ENCODE data around the gene TIMM22.

Gene TIMM22

DNA sequence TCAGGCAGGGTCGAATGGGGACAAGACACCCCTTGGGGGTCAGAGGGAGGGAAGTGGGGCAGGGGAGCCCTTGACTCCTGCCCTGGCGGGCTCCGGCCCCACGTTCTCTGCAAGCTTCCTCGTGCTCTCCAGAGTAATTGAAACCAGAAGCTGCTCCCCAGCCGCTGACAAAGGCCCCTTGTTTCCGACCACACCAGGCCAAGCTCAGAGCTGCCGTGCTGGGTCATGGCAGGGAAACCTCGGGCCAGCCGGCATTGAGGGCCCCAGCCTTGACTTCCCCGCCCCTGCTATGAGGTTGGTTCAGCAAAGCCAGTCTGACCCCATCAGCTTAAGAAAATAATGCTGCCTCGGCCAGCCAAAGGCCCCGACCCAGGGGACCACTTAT is 43.3 kb downstream of the TIMM22 start (continued):
- TF ChIP-seq, protein P1, sequence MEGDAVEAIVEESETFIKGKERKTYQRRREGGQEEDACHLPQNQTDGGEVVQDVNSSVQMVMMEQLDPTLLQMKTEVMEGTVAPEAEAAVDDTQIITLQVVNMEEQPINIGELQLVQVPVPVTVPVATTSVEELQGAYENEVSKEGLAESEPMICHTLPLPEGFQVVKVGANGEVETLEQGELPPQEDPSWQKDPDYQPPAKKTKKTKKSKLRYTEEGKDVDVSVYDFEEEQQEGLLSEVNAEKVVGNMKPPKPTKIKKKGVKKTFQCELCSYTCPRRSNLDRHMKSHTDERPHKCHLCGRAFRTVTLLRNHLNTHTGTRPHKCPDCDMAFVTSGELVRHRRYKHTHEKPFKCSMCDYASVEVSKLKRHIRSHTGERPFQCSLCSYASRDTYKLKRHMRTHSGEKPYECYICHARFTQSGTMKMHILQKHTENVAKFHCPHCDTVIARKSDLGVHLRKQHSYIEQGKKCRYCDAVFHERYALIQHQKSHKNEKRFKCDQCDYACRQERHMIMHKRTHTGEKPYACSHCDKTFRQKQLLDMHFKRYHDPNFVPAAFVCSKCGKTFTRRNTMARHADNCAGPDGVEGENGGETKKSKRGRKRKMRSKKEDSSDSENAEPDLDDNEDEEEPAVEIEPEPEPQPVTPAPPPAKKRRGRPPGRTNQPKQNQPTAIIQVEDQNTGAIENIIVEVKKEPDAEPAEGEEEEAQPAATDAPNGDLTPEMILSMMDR (tag by site-specific recombination; IDR thresholded peaks at IDR 0.05): no peak
- TF ChIP-seq ZNF423 (tag by site-specific recombination; IDR thresholded peaks at IDR 0.05) (no peak), KLF8 (tag by site-specific recombination; IDR thresholded peaks at IDR 0.05) (no peak), ZNF248 (tag by site-specific recombination; IDR thresholded peaks at IDR 0.05) (no peak), ZSCAN23 (tag by site-specific recombination; IDR thresholded peaks at IDR 0.05) (no peak), ZNF311 (tag by site-specific recombination; IDR thresholded peaks at IDR 0.05; ENCODE audit: borderline replicate concordance) (no peak), ZEB2 (tag by site-specific recombination; IDR thresholded peaks at IDR 0.05) (no peak)
- TF ChIP-seq, protein P2, sequence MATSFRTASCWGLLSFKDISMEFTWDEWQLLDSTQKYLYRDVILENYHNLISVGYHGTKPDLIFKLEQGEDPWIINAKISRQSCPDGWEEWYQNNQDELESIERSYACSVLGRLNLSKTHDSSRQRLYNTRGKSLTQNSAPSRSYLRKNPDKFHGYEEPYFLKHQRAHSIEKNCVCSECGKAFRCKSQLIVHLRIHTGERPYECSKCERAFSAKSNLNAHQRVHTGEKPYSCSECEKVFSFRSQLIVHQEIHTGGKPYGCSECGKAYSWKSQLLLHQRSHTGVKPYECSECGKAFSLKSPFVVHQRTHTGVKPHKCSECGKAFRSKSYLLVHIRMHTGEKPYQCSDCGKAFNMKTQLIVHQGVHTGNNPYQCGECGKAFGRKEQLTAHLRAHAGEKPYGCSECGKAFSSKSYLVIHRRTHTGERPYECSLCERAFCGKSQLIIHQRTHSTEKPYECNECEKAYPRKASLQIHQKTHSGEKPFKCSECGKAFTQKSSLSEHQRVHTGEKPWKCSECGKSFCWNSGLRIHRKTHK (tag by site-specific recombination; IDR thresholded peaks at IDR 0.05): no peak
- TF ChIP-seq, protein P3, sequence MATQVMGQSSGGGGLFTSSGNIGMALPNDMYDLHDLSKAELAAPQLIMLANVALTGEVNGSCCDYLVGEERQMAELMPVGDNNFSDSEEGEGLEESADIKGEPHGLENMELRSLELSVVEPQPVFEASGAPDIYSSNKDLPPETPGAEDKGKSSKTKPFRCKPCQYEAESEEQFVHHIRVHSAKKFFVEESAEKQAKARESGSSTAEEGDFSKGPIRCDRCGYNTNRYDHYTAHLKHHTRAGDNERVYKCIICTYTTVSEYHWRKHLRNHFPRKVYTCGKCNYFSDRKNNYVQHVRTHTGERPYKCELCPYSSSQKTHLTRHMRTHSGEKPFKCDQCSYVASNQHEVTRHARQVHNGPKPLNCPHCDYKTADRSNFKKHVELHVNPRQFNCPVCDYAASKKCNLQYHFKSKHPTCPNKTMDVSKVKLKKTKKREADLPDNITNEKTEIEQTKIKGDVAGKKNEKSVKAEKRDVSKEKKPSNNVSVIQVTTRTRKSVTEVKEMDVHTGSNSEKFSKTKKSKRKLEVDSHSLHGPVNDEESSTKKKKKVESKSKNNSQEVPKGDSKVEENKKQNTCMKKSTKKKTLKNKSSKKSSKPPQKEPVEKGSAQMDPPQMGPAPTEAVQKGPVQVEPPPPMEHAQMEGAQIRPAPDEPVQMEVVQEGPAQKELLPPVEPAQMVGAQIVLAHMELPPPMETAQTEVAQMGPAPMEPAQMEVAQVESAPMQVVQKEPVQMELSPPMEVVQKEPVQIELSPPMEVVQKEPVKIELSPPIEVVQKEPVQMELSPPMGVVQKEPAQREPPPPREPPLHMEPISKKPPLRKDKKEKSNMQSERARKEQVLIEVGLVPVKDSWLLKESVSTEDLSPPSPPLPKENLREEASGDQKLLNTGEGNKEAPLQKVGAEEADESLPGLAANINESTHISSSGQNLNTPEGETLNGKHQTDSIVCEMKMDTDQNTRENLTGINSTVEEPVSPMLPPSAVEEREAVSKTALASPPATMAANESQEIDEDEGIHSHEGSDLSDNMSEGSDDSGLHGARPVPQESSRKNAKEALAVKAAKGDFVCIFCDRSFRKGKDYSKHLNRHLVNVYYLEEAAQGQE (tag by site-specific recombination; IDR thresholded peaks at IDR 0.05): no peak

DNA sequence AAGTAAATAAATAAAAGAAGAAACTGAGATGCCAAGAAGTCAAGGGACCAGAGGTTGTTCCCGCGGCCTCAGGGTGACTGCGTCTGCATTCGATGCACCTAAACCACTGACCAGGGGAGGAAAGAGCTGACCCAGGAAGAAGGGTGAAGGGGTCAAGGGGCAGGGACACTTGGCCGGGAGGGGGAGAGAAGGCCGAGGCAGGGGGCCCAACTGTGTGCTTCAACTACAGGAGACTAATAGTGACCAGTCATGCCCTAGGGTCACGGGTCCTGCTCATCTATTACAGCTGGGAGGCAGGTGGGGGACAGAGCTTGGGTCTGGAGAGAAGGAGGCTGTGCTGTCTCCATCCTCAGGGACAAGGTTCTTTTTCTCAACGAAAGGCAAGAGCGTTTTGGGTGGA is 44.8 kb downstream of the TIMM22 start:
- ChIA-PET POLR2A (no interaction called here), CTCF (interaction anchor here (0.6 to 3.1 kb wide), 2 partner anchors 14 to 84 kb away, joined by 3 to 20 read pairs; no protein-coding TSS in a partner anchor)
- H3K4me3 ChIP-seq (ENCODE audit: low read depth, low read length): no peak overlapping the region

More for the DNA sequence above, 44.8 kb downstream of the TIMM22 start:
- H3K9me3 ChIP-seq (ENCODE audit: control insufficient read depth, insufficient read depth, low read depth, low read length): no peaks in the 10 kb centered on the region
- no peak overlapping the region for H3K27ac ChIP-seq (ENCODE audit: extremely low read depth, low read depth, low read length)
- H3K36me3 ChIP-seq (ENCODE audit: control insufficient read depth in 2 of 2, insufficient read depth in 1 of 2, low read length in 2 of 2): peaks cover 6 to 38% of the 10 kb centered on the region in 2 experiments
- TF ChIP-seq, protein P4, sequence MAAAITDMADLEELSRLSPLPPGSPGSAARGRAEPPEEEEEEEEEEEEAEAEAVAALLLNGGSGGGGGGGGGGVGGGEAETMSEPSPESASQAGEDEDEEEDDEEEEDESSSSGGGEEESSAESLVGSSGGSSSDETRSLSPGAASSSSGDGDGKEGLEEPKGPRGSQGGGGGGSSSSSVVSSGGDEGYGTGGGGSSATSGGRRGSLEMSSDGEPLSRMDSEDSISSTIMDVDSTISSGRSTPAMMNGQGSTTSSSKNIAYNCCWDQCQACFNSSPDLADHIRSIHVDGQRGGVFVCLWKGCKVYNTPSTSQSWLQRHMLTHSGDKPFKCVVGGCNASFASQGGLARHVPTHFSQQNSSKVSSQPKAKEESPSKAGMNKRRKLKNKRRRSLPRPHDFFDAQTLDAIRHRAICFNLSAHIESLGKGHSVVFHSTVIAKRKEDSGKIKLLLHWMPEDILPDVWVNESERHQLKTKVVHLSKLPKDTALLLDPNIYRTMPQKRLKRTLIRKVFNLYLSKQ (tag by site-specific recombination; IDR thresholded peaks at IDR 0.05; ENCODE audit: borderline replicate concordance): no peak
- TF ChIP-seq ZNF621 (tag by site-specific recombination; IDR thresholded peaks at IDR 0.05) (no peak), ZBTB21 (tag by site-specific recombination; IDR thresholded peaks at IDR 0.05) (no peak), ZSCAN16 (tag by site-specific recombination; IDR thresholded peaks at IDR 0.05) (no peak), MYNN (tag by site-specific recombination; IDR thresholded peaks at IDR 0.05; ENCODE audit: borderline replicate concordance) (no peak), HOXA7 (CRISPR knock-in tag; IDR thresholded peaks at IDR 0.05; ENCODE audit: borderline replicate concordance) (no peak), EGR2 (tag by site-specific recombination; IDR thresholded peaks at IDR 0.05; ENCODE audit: low read depth) (no peak), ZNF571 (tag by site-specific recombination; IDR thresholded peaks at IDR 0.05) (no peak), ZIC2 (tag by site-specific recombination; IDR thresholded peaks at IDR 0.05) (no peak), KLF8 (tag by site-specific recombination; IDR thresholded peaks at IDR 0.05) (no peak), FEZF1 (tag by site-specific recombination; IDR thresholded peaks at IDR 0.05) (no peak), ZNF391 (tag by site-specific recombination; IDR thresholded peaks at IDR 0.05; ENCODE audit: borderline replicate concordance, low read depth) (no peak)
- TF ChIP-seq, protein P5, sequence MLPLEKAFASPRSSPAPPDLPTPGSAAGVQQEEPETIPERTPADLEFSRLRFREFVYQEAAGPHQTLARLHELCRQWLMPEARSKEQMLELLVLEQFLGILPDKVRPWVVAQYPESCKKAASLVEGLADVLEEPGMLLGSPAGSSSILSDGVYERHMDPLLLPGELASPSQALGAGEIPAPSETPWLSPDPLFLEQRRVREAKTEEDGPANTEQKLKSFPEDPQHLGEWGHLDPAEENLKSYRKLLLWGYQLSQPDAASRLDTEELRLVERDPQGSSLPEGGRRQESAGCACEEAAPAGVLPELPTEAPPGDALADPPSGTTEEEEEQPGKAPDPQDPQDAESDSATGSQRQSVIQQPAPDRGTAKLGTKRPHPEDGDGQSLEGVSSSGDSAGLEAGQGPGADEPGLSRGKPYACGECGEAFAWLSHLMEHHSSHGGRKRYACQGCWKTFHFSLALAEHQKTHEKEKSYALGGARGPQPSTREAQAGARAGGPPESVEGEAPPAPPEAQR (tag by site-specific recombination; IDR thresholded peaks at IDR 0.05): no peak
- peaks cover 7% of the 10 kb centered on the region for H3K4me1 ChIP-seq (ENCODE audit: control insufficient read depth, insufficient read depth, low read length)

Data from HEK293 (cell line).